ENCODE data around the gene COMMD7. TPM values are rescaled to one million over a fixed set of nuclear protein-coding genes. Genes with fewer than 3 reads are reported as not detected.

COMMD7 gene
- total RNA-seq, 2 experiments from 2014 or later, result 20.5 to 22.2 TPM

GRCh38 chr20:32779500-32780211, 36.4 kb upstream of the COMMD7 start:
- intact Hi-C loops (cut with micrococcal nuclease; ENCODE audit: unreplicated experiment), result loop anchor here (2.0 kb wide), 1 partner anchor 259 kb away; no protein-coding TSS in a partner anchor
- POLR2A ChIA-PET, result interaction anchor here (2.1 kb wide), 1 partner anchor 106 kb away, joined by 16 read pairs; the partner anchor contains the start of gene C20orf203

GRCh38 chr20:32777177-32777956, 34.1 kb upstream of the COMMD7 start:
- Histone ChIP-seq H4K20me1 (ENCODE audit: insufficient read depth, low read length) (no peaks in the 10 kb centered on the region), H3K4me1 (ENCODE audit: insufficient read depth, low read length, poor library complexity, severe bottlenecking) (no peaks in the 10 kb centered on the region), H3K4me2 (ENCODE audit: low read length) (no peak overlapping the region), H3K27ac (ENCODE audit: low read depth, low read length, poor library complexity, severe bottlenecking) (no peak overlapping the region), H3K4me3 (ENCODE audit: low read depth, low read length, poor library complexity, severe bottlenecking) (no peak overlapping the region), H3K9me2 (ENCODE audit: insufficient read depth, low read length) (no peaks in the 10 kb centered on the region), H3K9me3 (ENCODE audit: low read length) (no peaks in the 10 kb centered on the region), H2AFZ (ENCODE audit: low read length) (no peak overlapping the region), H3K36me3 (ENCODE audit: insufficient read depth, low read length) (no peaks in the 10 kb centered on the region; the same call in 1 of the 2 replicates), H3K79me2 (ENCODE audit: insufficient read depth, low read depth, low read length) (no peaks in the 10 kb centered on the region)
- POLR2A ChIA-PET, result interaction anchor here (0.6 to 2.1 kb wide), 4 partner anchors 103 to 463 kb away, joined by 3 to 16 read pairs (median 6); partner anchors contain the start of gene C20orf203
- intact Hi-C loops (cut with micrococcal nuclease; ENCODE audit: unreplicated experiment), result no loop called here
- CTCF ChIA-PET (ENCODE audit: unreplicated experiment), result interaction anchor here (0.7 to 4.3 kb wide), 6 partner anchors 14 to 104 kb away, joined by 3 to 57 read pairs (median 4); partner anchors contain the start of gene C20orf203
- DNase-seq (ENCODE audit: low spot score), result no peak
- BruUV-seq (replicated peaks), result no TSS peak
- TF ChIP-seq CTCF (conservative IDR thresholded peaks at IDR 0.05; ENCODE audit: low read length), result no peak
- TF ChIP-seq EZH2phosphoT487 (IDR thresholded peaks at IDR 0.05; ENCODE audit: borderline replicate concordance, low read depth, low read length), result no peak

More at GRCh38 chr20:32779500-32780211, 36.4 kb upstream of the COMMD7 start:
- peaks cover 3% of the 10 kb centered on the region; the same call in 1 of the 2 replicates for H3K36me3 ChIP-seq (ENCODE audit: insufficient read depth, low read length)
- TF ChIP-seq CTCF (conservative IDR thresholded peaks at IDR 0.05; ENCODE audit: low read length) (no peak), EZH2phosphoT487 (IDR thresholded peaks at IDR 0.05; ENCODE audit: borderline replicate concordance, low read depth, low read length) (no peak)
- no TSS peak for BruUV-seq (replicated peaks)
- CTCF ChIA-PET (ENCODE audit: unreplicated experiment), result interaction anchor here (1.7 to 4.3 kb wide), 2 partner anchors 45 to 106 kb away, joined by 4 to 57 read pairs; partner anchors contain the start of gene C20orf203
- no peaks in the 10 kb centered on the region for H3K9me3 ChIP-seq (ENCODE audit: low read length)
- no peak overlapping the region for H3K27ac ChIP-seq (ENCODE audit: low read depth, low read length, poor library complexity, severe bottlenecking)
- no peaks in the 10 kb centered on the region for H4K20me1 ChIP-seq (ENCODE audit: insufficient read depth, low read length)
- no peaks in the 10 kb centered on the region for H3K79me2 ChIP-seq (ENCODE audit: insufficient read depth, low read depth, low read length)
- H3K4me3 ChIP-seq (ENCODE audit: low read depth, low read length, poor library complexity, severe bottlenecking), result no peak overlapping the region
- H3K4me1 ChIP-seq (ENCODE audit: insufficient read depth, low read length, poor library complexity, severe bottlenecking), result no peaks in the 10 kb centered on the region
- no peaks in the 10 kb centered on the region for H3K9me2 ChIP-seq (ENCODE audit: insufficient read depth, low read length)
- no peak overlapping the region for H2AFZ ChIP-seq (ENCODE audit: low read length)
- no peak overlapping the region for H3K4me2 ChIP-seq (ENCODE audit: low read length)
- no peak for DNase-seq (ENCODE audit: low spot score)
